HCT116 (cell line): ENCODE measurements around the gene TSPAN7.

Source experiments
- CBX3 ChIP-seq: IDR thresholded peaks from 2 replicates; pipeline ENCODE4 v1.6.1; 2012; ENCODE audit warnings: low read depth
- CTCF ChIP-seq, 3 experiments: fragments of 200-600 bp in 1 of 3; sonication (generic) in 1 of 3; IDR thresholded peaks in 2 of 3; conservative IDR thresholded peaks in 1 of 3; 2 replicates each; pipeline ENCODE4 v1.5.1; 2012 to 2017; ENCODE audit warnings: low read depth in 2 of 3, low read length in 2 of 3, antibody characterized with exemption in 1 of 3, borderline replicate concordance in 1 of 3, control low read depth in 1 of 3, mild to moderate bottlenecking in 1 of 3, mixed read lengths in 1 of 3, mixed run types in 1 of 3, moderate library complexity in 1 of 3; ENCODE audit not compliant: insufficient read depth in 1 of 3
- EGR1 ChIP-seq: IDR thresholded peaks from 2 replicates; pipeline ENCODE4 v1.6.1; 2012; ENCODE audit warnings: low read depth
- EZH2 ChIP-seq: fragments of 200-600 bp; sonication (generic); IDR thresholded peaks from 2 replicates; pipeline ENCODE4 v1.6.1; 2017; ENCODE audit warnings: antibody characterized with exemption, mixed run types
- EZH2phosphoT487 ChIP-seq: fragments of 200-600 bp; IDR thresholded peaks from 2 replicates; pipeline ENCODE4 v1.6.1; 2018; ENCODE audit warnings: antibody characterized with exemption, borderline replicate concordance
- JUND ChIP-seq: IDR thresholded peaks from 2 replicates; pipeline ENCODE4 v1.6.1; 2012
- MAX ChIP-seq: IDR thresholded peaks from 2 replicates; pipeline ENCODE4 v1.6.1; 2012
- POLR2A ChIP-seq: IDR thresholded peaks from 2 replicates; pipeline ENCODE4 v1.7.0; 2011; ENCODE audit warnings: borderline replicate concordance; ENCODE audit not compliant: insufficient read depth, insufficient read length; ENCODE audit errors: extremely low read depth
- POLR2AphosphoS5 ChIP-seq: IDR thresholded peaks from 2 replicates; pipeline ENCODE4 v1.6.1; 2011; ENCODE audit warnings: mild to moderate bottlenecking, low read depth, low read length, moderate library complexity
- RAD21 ChIP-seq: IDR thresholded peaks from 2 replicates; pipeline ENCODE4 v1.6.1; 2012; ENCODE audit warnings: low read depth, mild to moderate bottlenecking
- SP1 ChIP-seq: IDR thresholded peaks from 2 replicates; pipeline ENCODE4 v1.6.1; 2012; ENCODE audit warnings: low read depth
- YY1 ChIP-seq: IDR thresholded peaks from 2 replicates; pipeline ENCODE4 v1.6.1; 2011; ENCODE audit warnings: low read length, low read depth, moderate library complexity, mild to moderate bottlenecking; ENCODE audit not compliant: insufficient replicate concordance; ENCODE audit errors: extremely low read depth
- ZBTB33 ChIP-seq: IDR thresholded peaks from 2 replicates; pipeline ENCODE4 v1.6.1; 2011; ENCODE audit warnings: mild to moderate bottlenecking, low read length, moderate library complexity; ENCODE audit not compliant: insufficient replicate concordance; ENCODE audit errors: extremely low read depth
- ZNF274 ChIP-seq: fragments of 200-500 bp; sonication (Bioruptor generic); IDR thresholded peaks from 2 replicates; pipeline ENCODE4 v1.6.1; 2014; ENCODE audit warnings: mild to moderate bottlenecking, low read depth, low read length, inconsistent platforms

- no peak for TF ChIP-seq YY1
- TF ChIP-seq POLR2AphosphoS5: no peak
- TF ChIP-seq CTCF (IDR thresholded peaks at IDR 0.05 in 2 of 3, conservative IDR thresholded peaks at IDR 0.05 in 1 of 3; ENCODE audit: borderline replicate concordance in 1 of 3, insufficient read depth in 1 of 3, low read depth in 2 of 3, low read length in 2 of 3): no peak
- no peak for TF ChIP-seq MAX
- TF ChIP-seq RAD21: no peak
- TF ChIP-seq EZH2phosphoT487: no peak
- no peak for TF ChIP-seq SP1
- no peak for TF ChIP-seq JUND
- TF ChIP-seq ZNF274: no peak
- no peak for TF ChIP-seq POLR2A
- no peak for TF ChIP-seq EZH2
- TF ChIP-seq EGR1: no peak
- TF ChIP-seq CBX3: no peak
- no peak for TF ChIP-seq ZBTB33
These were observed 101.3 kb downstream of the TSPAN7 start for GRCh38 chrX:38662640-38663039.
